Caco-2 (cell line): ENCODE results near the gene HIGD2A. TPM values are rescaled to one million over a fixed set of nuclear protein-coding genes. Genes with fewer than 3 reads are reported as not detected.

ENCODE experiments used
- BruUV-seq: library from RNA; stranded (reverse); fragments of 400-500 nt; replicated peaks from 2 replicates; lab custom pipeline; 2021; lab: Mats Ljungman, UMichigan
- CTCF ChIA-PET: fragments of 300-600 bp; sonication (Branson Sonifier 250); formaldehyde crosslinking; loops from one replicate; lab custom pipeline; 2022; ENCODE audit warnings: antibody characterized with exemption; lab: Charles Lee
- POLR2A ChIA-PET: fragments of 300-600 bp; sonication (Branson Sonifier 250); formaldehyde crosslinking; loops from one replicate; lab custom pipeline; 2022; ENCODE audit warnings: antibody characterized with exemption; lab: Charles Lee
- DNase-seq, 2 experiments: peaks; one replicate each; pipeline versions ENCODE4 v3.0.0 to v3.0.0-alpha.2; 2020 to 2022
- H3K27me3 ChIP-seq: replicated peaks from 2 replicates; pipeline ENCODE4 v1.6.0; 2011; ENCODE audit warnings: low read length; ENCODE audit not compliant: control insufficient read depth, insufficient read depth
- H3K36me3 ChIP-seq: 2 replicates; pipeline ENCODE4 v1.5.1; 2011; ENCODE audit warnings: low read length; ENCODE audit not compliant: control insufficient read depth, insufficient read depth
- H3K4me1 ChIP-seq: fragments of 250-450 bp; sonication (Bioruptor Pico); 2 replicates; pipeline ENCODE4 v1.5.1; 2020; ENCODE audit warnings: mild to moderate bottlenecking
- H3K4me3 ChIP-seq: 2 replicates; pipeline ENCODE4 v1.5.1; 2011; ENCODE audit warnings: low read depth, mild to moderate bottlenecking, control low read depth, low read length
- H3K9me3 ChIP-seq: fragments of 250-450 bp; sonication (Bioruptor Pico); 2 replicates; pipeline ENCODE4 v1.5.1; 2020; ENCODE audit warnings: mild to moderate bottlenecking, moderate library complexity
- H3K27ac Mint-ChIP-seq: one replicate; pipeline ENCODE4 v1.8.0; 2022; ENCODE audit warnings: mixed read lengths; ENCODE audit not compliant: unreplicated experiment
- H3K27me3 Mint-ChIP-seq: one replicate; pipeline ENCODE4 v1.8.0; 2022; ENCODE audit warnings: mixed read lengths; ENCODE audit not compliant: insufficient read depth, unreplicated experiment
- H3K36me3 Mint-ChIP-seq: one replicate; pipeline ENCODE4 v1.8.0; 2022; ENCODE audit warnings: mild to moderate bottlenecking, mixed read lengths; ENCODE audit not compliant: insufficient read depth, unreplicated experiment
- H3K4me1 Mint-ChIP-seq: one replicate; pipeline ENCODE4 v1.8.0; 2022; ENCODE audit warnings: low read depth, mixed read lengths; ENCODE audit not compliant: unreplicated experiment
- H3K4me3 Mint-ChIP-seq: one replicate; pipeline ENCODE4 v1.8.0; 2022; ENCODE audit warnings: mild to moderate bottlenecking, moderate library complexity, mixed read lengths; ENCODE audit not compliant: unreplicated experiment
- H3K9me3 Mint-ChIP-seq: one replicate; pipeline ENCODE4 v1.8.0; 2022; ENCODE audit warnings: mixed read lengths; ENCODE audit not compliant: unreplicated experiment
- CTCF ChIP-seq, 2 experiments: fragments of 200-600 bp in 1 of 2; IDR thresholded peaks; 1 replicate in 1 of 2; 2 replicates in 1 of 2; pipeline versions ENCODE4 v1.5.1 to v1.8.0; 2011 to 2022; ENCODE audit warnings: antibody characterized with exemption in 1 of 2, control low read depth in 1 of 2, inconsistent platforms in 1 of 2, low read depth in 1 of 2, low read length in 1 of 2, mild to moderate bottlenecking in 1 of 2, moderate library complexity in 1 of 2; ENCODE audit not compliant: insufficient read depth in 1 of 2, severe bottlenecking in 1 of 2, unreplicated experiment in 1 of 2
- intact Hi-C: fragments of 100-400 bp; cut with micrococcal nuclease; formaldehyde crosslinking; loops from one replicate; pipeline ENCODE4 v1.10.0; 2022; ENCODE audit not compliant: unreplicated experiment
- total RNA-seq: library from RNA; stranded (reverse); gene quantifications from 2 replicates; pipeline ENCODE4 v1.2.3, GENCODE V29; 2022

The HIGD2A gene
- total RNA-seq, 1 experiment from 2014 or later: 110 TPM

GRCh38 chr5:176396330-176396729, 7.8 kb downstream of the HIGD2A start:
- H3K36me3 Mint-ChIP-seq: peaks cover 15% of the 10 kb centered on the region
- no peaks in the 10 kb centered on the region for H3K9me3 Mint-ChIP-seq
- H3K4me3 ChIP-seq: no peak overlapping the region
- no peaks in the 10 kb centered on the region for H3K9me3 ChIP-seq
- ChIA-PET POLR2A (no interaction called here), CTCF (no interaction called here)
- no peaks in the 10 kb centered on the region for H3K27me3 ChIP-seq
- BruUV-seq: no TSS peak
- no peaks in the 10 kb centered on the region; the same call in 1 of the 2 replicates for H3K36me3 ChIP-seq
- TF ChIP-seq CTCF (IDR thresholded peaks at IDR 0.05; ENCODE audit: insufficient read depth in 1 of 2, low read depth in 1 of 2, low read length in 1 of 2, severe bottlenecking in 1 of 2, unreplicated experiment in 1 of 2): no peak
- H3K4me3 Mint-ChIP-seq: no peak overlapping the region
- peaks cover 10% of the 10 kb centered on the region for H3K4me1 Mint-ChIP-seq
- DNase-seq: no peak
- no peaks in the 10 kb centered on the region for H3K27me3 Mint-ChIP-seq
- intact Hi-C loops: no loop called here
- H3K4me1 ChIP-seq: no peaks in the 10 kb centered on the region
- H3K27ac Mint-ChIP-seq: no peak overlapping the region

- no peak for DNase-seq
- CTCF ChIA-PET: no interaction called here
- BruUV-seq: no TSS peak
- H3K9me3 ChIP-seq: no peaks in the 10 kb centered on the region
- H3K27me3 ChIP-seq: no peaks in the 10 kb centered on the region
- no peak overlapping the region for H3K27ac Mint-ChIP-seq
- intact Hi-C loops: no loop called here
- POLR2A ChIA-PET: no interaction called here
- H3K4me1 ChIP-seq: no peaks in the 10 kb centered on the region
- H3K9me3 Mint-ChIP-seq: no peaks in the 10 kb centered on the region
- peaks cover 10% of the 10 kb centered on the region for H3K4me1 Mint-ChIP-seq
- peaks cover 11% of the 10 kb centered on the region for H3K36me3 Mint-ChIP-seq
- H3K27me3 Mint-ChIP-seq: no peaks in the 10 kb centered on the region
- H3K4me3 Mint-ChIP-seq: no peak overlapping the region
- no peaks in the 10 kb centered on the region; the same call in 1 of the 2 replicates for H3K36me3 ChIP-seq
- no peak overlapping the region for H3K4me3 ChIP-seq
- TF ChIP-seq CTCF (IDR thresholded peaks at IDR 0.05; ENCODE audit: insufficient read depth in 1 of 2, low read depth in 1 of 2, low read length in 1 of 2, severe bottlenecking in 1 of 2, unreplicated experiment in 1 of 2): no peak
Measured at GRCh38 chr5:176397736-176398420, 9.3 kb downstream of the HIGD2A start.

DNA sequence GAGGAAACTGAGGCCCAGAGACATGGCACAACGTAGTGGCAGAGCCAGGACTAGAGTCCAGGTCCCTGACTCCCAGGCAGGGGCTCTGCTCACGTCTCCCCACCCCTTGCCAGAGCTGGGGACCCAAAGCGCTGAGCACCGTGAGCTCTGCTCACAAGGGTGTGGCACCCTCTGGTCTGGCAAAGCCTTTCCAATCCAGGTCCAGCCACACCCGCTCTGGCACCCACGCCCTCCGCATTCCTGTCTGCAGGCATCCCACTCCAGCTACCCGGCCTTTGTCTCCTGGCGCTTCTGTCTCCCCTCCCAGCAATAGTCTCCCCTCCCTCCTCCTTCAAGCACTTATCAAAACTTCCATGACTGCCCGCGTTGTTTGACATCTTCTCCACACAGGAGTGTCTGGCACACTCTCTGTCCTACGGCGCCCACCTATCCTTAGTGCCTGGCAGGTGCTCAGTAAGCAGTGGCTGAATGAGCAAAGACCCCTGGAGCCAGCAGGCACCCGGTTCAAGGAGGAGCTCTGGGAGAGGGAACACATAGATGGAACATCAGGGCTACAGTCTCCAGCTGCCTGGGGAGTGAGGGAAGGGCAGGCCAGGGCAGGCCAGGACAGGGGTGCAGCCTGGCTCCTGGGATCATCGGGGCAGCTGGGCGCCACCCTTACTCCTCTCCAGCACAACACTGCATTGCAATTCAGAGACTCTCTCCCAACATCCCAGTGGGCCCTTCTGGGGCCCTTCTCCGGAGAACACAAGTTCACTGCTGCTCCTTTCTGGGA, 12.0 kb downstream of the HIGD2A start:
- no peak for DNase-seq
- H3K9me3 Mint-ChIP-seq: no peaks in the 10 kb centered on the region
- Histone ChIP-seq H3K27me3 (no peaks in the 10 kb centered on the region), H3K36me3 (no peaks in the 10 kb centered on the region; the same call in 1 of the 2 replicates), H3K4me3 (no peak overlapping the region), H3K9me3 (no peaks in the 10 kb centered on the region), H3K4me1 (no peaks in the 10 kb centered on the region)
- ChIA-PET CTCF (no interaction called here), POLR2A (no interaction called here)
- H3K27me3 Mint-ChIP-seq: no peaks in the 10 kb centered on the region
- H3K36me3 Mint-ChIP-seq: peaks cover 13% of the 10 kb centered on the region
- H3K4me3 Mint-ChIP-seq: no peak overlapping the region
- intact Hi-C loops: no loop called here
- peaks cover 10% of the 10 kb centered on the region for H3K4me1 Mint-ChIP-seq
- H3K27ac Mint-ChIP-seq: peak overlapping the region; percentile 19
- TF ChIP-seq CTCF (IDR thresholded peaks at IDR 0.05; ENCODE audit: insufficient read depth in 1 of 2, low read depth in 1 of 2, low read length in 1 of 2, severe bottlenecking in 1 of 2, unreplicated experiment in 1 of 2): no peak
- BruUV-seq: no TSS peak
